Tibial nerve (tissue), 4 donors: ENCODE results near the gene LRRC4C. TPM values are rescaled to one million over a fixed set of nuclear protein-coding genes. Genes with fewer than 3 reads are reported as not detected.

ENCODE experiments used
- DNase-seq, 2 donors: peaks; one replicate each; pipeline ENCODE4 v3.0.0-alpha.2; 2019; ENCODE audit warnings: low spot score in 2 of 2
- H3K27ac ChIP-seq, 4 donors: fragments of 200-600 bp; sonication (generic) in 3 of 4; one replicate each; pipeline ENCODE4 v1.5.1; 2017 to 2019; ENCODE audit warnings: mild to moderate bottlenecking in 1 of 4
- H3K27me3 ChIP-seq, 2 donors: fragments of 200-600 bp; sonication (generic) in 1 of 2; one replicate each; pipeline versions ENCODE4 v1.5.1 to v1.6.0; 2017 to 2019
- H3K36me3 ChIP-seq, 3 donors: fragments of 200-600 bp; sonication (generic); one replicate each; pipeline ENCODE4 v1.5.1; 2018 to 2019
- H3K4me1 ChIP-seq, 4 donors: fragments of 200-600 bp; sonication (generic) in 3 of 4; one replicate each; pipeline ENCODE4 v1.5.1; 2017 to 2019
- H3K4me3 ChIP-seq, 4 donors: fragments of 200-600 bp; sonication (generic) in 3 of 4; one replicate each; pipeline ENCODE4 v1.5.1; 2017 to 2019; ENCODE audit warnings: mild to moderate bottlenecking in 1 of 4, moderate library complexity in 1 of 4
- H3K9me3 ChIP-seq, 4 donors: fragments of 200-600 bp; sonication (generic) in 3 of 4; one replicate each; pipeline ENCODE4 v1.5.1; 2017 to 2019
- EP300 ChIP-seq, 2 donors: sonication (generic); formaldehyde crosslinking; IDR thresholded peaks; one replicate each; pipeline ENCODE4 v1.6.1; 2017; ENCODE audit warnings: antibody characterized with exemption in 2 of 2, mild to moderate bottlenecking in 1 of 2
- POLR2A ChIP-seq, 2 donors: fragments of 450-650 bp; IDR thresholded peaks; one replicate each; pipeline ENCODE4 v1.6.1; 2017; ENCODE audit warnings: antibody characterized with exemption in 2 of 2, mild to moderate bottlenecking in 2 of 2, moderate library complexity in 2 of 2
- WGBS, 2 donors: methylation state at CpG; one replicate each; pipeline ENCODE4 v1.1.5; 2018; 5-methylcytosine and 5-hydroxymethylcytosine counted together
- total RNA-seq, 4 donors: library from RNA; depleted of rRNA; stranded (reverse); fragments of >200 nt; gene quantifications; one replicate each; pipeline ENCODE4 v1.1.0, GENCODE V29; 2016
- TF ChIP-seq, protein P1 (sequence below), 5 experiments: fragments of 200-600 bp in 3 of 5; fragments of 450-650 bp in 2 of 5; sonication (generic) in 3 of 5; IDR thresholded peaks; one replicate each; pipeline ENCODE4 v1.5.1; 2016 to 2019; ENCODE audit warnings: antibody characterized with exemption in 5 of 5, mild to moderate bottlenecking in 3 of 5, moderate library complexity in 2 of 5

The LRRC4C gene
- total RNA-seq, 4 donors from 2014 or later = 7.1 to 15.7 (median 8.4) TPM

DNA sequence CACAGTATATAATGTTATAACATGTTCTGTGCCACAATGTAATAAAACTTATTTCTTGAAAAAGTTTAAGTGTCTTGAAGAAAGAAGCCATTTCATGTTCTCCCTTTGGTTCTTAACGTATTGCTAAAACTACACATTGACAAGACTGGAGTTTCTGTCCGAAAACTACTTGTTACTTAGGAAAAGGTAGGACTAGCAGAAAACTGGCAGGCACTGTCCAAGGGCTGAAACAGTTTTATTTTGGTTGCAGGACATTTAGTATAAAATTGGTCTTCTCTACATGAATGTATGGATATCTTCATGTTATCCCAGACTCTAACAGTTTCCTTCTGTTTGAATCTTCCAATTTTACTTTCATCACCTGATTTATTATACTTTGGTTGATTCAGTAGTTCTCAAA lies 1027.1 kb downstream of the LRRC4C start:
- 91 to 95% methylated on average over 2 of the region's 2 CpGs for WGBS, 2 donors

DNA sequence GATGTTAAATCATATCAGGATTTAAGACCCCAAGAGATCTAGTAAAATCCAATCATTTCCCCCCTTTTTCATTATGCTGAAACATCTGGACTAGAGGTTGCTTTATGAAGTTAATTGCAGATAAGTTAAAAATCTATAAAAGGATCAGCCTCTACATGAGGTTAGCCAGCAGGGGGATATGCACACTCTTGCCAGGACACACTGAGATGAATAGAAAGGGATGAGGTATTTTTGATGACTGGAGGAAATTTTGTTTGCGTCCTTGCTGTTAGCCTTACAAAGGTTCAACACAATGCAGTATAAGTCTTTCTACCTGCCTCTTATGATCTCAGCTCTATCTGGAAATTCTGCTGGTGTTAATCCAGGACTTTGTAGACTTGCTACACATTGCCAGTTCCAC lies 1034.3 kb downstream of the LRRC4C start:
- Histone ChIP-seq H3K4me1 (no peaks in the 10 kb centered on the region), H3K27me3 (no peaks in the 10 kb centered on the region), H3K4me3 (no peak overlapping the region), H3K9me3 (no peaks in the 10 kb centered on the region), H3K27ac (no peak overlapping the region), H3K36me3 (no peaks in the 10 kb centered on the region)
- no peak for DNase-seq
- TF ChIP-seq, protein P1, sequence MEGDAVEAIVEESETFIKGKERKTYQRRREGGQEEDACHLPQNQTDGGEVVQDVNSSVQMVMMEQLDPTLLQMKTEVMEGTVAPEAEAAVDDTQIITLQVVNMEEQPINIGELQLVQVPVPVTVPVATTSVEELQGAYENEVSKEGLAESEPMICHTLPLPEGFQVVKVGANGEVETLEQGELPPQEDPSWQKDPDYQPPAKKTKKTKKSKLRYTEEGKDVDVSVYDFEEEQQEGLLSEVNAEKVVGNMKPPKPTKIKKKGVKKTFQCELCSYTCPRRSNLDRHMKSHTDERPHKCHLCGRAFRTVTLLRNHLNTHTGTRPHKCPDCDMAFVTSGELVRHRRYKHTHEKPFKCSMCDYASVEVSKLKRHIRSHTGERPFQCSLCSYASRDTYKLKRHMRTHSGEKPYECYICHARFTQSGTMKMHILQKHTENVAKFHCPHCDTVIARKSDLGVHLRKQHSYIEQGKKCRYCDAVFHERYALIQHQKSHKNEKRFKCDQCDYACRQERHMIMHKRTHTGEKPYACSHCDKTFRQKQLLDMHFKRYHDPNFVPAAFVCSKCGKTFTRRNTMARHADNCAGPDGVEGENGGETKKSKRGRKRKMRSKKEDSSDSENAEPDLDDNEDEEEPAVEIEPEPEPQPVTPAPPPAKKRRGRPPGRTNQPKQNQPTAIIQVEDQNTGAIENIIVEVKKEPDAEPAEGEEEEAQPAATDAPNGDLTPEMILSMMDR (IDR thresholded peaks at IDR 0.05) = no peak
- TF ChIP-seq EP300 (IDR thresholded peaks at IDR 0.05) = no peak
- TF ChIP-seq POLR2A (IDR thresholded peaks at IDR 0.05) = no peak
- 50 to 68% methylated on average over 1 of the region's 1 CpG for WGBS, 2 donors

More for the DNA sequence above, 1027.1 kb downstream of the LRRC4C start:
- Histone ChIP-seq H3K4me1 (no peaks in the 10 kb centered on the region), H3K27me3 (no peaks in the 10 kb centered on the region), H3K36me3 (no peaks in the 10 kb centered on the region), H3K27ac (no peak overlapping the region), H3K9me3 (no peaks in the 10 kb centered on the region), H3K4me3 (no peak overlapping the region)
- DNase-seq = no peak
- TF ChIP-seq, protein P1 (IDR thresholded peaks at IDR 0.05) = no peak
- TF ChIP-seq POLR2A (IDR thresholded peaks at IDR 0.05) = no peak
- TF ChIP-seq EP300 (IDR thresholded peaks at IDR 0.05) = no peak

DNA sequence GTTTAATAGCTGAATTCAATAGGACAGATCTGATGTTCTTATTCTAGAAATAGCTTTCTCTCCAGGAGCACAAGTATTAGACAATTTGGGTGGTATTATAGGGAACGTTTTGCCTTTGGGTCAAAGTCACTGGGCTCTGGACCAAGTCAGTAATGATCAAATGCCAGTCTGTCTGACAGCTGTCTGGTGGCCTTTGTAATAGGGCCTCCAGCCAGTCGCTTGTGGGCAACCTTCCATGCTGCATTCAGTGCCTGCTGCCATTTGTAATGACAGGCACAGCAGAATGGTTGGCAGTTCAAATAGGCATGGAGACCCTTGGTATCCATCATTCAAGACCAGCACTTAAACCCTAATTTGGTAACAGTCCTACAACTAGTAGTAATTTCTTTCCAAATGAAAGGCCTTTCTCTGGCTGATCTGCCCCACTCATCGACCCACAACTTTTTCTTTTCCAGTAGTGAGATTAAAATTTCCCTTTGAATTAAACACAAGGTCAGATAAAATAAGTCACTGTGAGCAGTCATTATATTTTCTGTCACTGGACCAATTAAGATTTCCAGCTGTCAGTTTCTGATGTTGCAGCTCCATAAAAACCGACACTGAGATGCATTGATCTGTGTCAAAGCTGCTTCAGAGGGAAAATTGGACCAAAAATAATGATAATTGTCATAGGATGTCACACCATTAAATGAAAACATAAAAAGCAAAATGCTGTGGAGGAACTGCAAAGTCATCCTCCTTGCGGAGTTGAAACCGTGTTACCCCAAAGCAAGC lies 1038.1 kb downstream of the LRRC4C start:
- H3K27me3 ChIP-seq = no peaks in the 10 kb centered on the region
- TF ChIP-seq POLR2A (IDR thresholded peaks at IDR 0.05) (no peak), EP300 (IDR thresholded peaks at IDR 0.05) (no peak)
- TF ChIP-seq, protein P1 (IDR thresholded peaks at IDR 0.05) = no peak
- no peaks in the 10 kb centered on the region for H3K9me3 ChIP-seq
- no peaks in the 10 kb centered on the region for H3K36me3 ChIP-seq
- no peak overlapping the region for H3K4me3 ChIP-seq
- no peak overlapping the region for H3K27ac ChIP-seq
- 73 to 76% methylated on average over 6 of the region's 6 CpGs for WGBS, 2 donors
- DNase-seq = no peak
- no peaks in the 10 kb centered on the region for H3K4me1 ChIP-seq

DNA sequence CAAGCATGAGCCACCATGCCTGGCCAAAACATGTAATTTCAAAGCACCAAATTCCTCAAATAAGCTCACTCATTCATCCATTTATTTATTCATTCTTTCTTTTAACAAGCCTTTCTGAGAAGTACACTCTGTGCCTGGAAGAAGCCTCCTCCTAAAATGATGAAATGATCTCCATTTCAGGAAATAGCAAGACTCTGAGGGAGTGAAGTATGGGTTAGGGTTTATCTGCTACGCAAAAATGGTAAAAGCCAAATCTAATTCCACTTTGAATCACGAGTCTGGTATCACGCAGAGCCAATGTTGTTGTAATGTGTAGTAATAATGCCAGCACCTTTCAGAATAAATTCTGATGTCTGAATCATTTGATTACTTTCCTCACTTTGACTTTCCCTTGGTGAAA lies 1041.8 kb downstream of the LRRC4C start:
- Histone ChIP-seq H3K27me3 (no peaks in the 10 kb centered on the region), H3K27ac (no peak overlapping the region), H3K4me3 (no peak overlapping the region), H3K36me3 (no peaks in the 10 kb centered on the region), H3K4me1 (no peaks in the 10 kb centered on the region), H3K9me3 (no peaks in the 10 kb centered on the region)
- TF ChIP-seq, protein P1 (IDR thresholded peaks at IDR 0.05) = no peak
- no peak for TF ChIP-seq EP300 (IDR thresholded peaks at IDR 0.05)
- no peak for TF ChIP-seq POLR2A (IDR thresholded peaks at IDR 0.05)
- DNase-seq = no peak
- 91 to 96% methylated on average over 3 of the region's 3 CpGs for WGBS, 2 donors

DNA sequence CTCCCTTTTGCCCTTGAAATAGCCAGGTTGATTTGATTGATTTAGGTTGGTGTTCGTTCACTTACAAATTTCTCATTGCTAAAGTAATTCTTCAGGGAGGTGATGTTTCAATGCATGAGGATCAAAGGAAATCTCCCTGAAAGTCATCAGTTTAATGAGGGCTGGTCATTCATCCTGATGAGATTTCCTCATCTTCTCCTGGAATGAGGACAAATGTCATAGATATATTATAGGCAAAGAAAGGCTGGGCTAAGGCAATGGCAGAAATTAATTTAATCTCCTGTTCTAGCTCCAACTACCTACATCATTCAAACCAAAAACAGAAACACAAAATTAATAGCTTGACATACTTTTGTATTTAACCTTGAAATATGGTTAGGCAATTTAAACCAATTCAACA lies 1052.1 kb downstream of the LRRC4C start:
- WGBS, 2 donors = 82 to 91% methylated on average over 1 of the region's 1 CpG
- no peak for DNase-seq
- TF ChIP-seq POLR2A (IDR thresholded peaks at IDR 0.05) (no peak), EP300 (IDR thresholded peaks at IDR 0.05) (no peak)
- TF ChIP-seq, protein P1 (IDR thresholded peaks at IDR 0.05) = no peak
- no peaks in the 10 kb centered on the region for H3K36me3 ChIP-seq
- no peaks in the 10 kb centered on the region for H3K9me3 ChIP-seq
- no peak overlapping the region for H3K4me3 ChIP-seq
- no peaks in the 10 kb centered on the region for H3K27me3 ChIP-seq
- H3K27ac ChIP-seq = no peak overlapping the region
- H3K4me1 ChIP-seq = no peaks in the 10 kb centered on the region
